Calu3 (cell line): Measurements from ENCODE around the gene SLC23A1. TPM values are rescaled to one million over a fixed set of nuclear protein-coding genes. Genes with fewer than 3 reads are reported as not detected.

Source experiments
- BruUV-seq: library from RNA; stranded (reverse); fragments of 400-500 nt; replicated peaks from 2 replicates; lab custom pipeline; 2021; lab: Mats Ljungman, UMichigan
- CTCF ChIA-PET: fragments of 300-600 bp; sonication (Branson Sonifier 250); formaldehyde crosslinking; loops from one replicate; lab custom pipeline; 2022; ENCODE audit warnings: antibody characterized with exemption; lab: Charles Lee
- DNase-seq: peaks from one replicate; pipeline ENCODE4 v3.0.0; 2022
- H3K27ac Mint-ChIP-seq: one replicate; pipeline ENCODE4 v1.8.0; 2022; ENCODE audit warnings: mixed read lengths; ENCODE audit not compliant: unreplicated experiment
- H3K27me3 Mint-ChIP-seq: one replicate; pipeline ENCODE4 v1.8.0; 2022; ENCODE audit warnings: mixed read lengths; ENCODE audit not compliant: unreplicated experiment
- H3K36me3 Mint-ChIP-seq: one replicate; pipeline ENCODE4 v1.8.0; 2022; ENCODE audit warnings: mild to moderate bottlenecking, moderate library complexity, mixed read lengths; ENCODE audit not compliant: insufficient read depth, unreplicated experiment
- H3K4me1 Mint-ChIP-seq: one replicate; pipeline ENCODE4 v1.8.0; 2022; ENCODE audit warnings: mild to moderate bottlenecking, low read depth, mixed read lengths; ENCODE audit not compliant: unreplicated experiment
- H3K4me3 Mint-ChIP-seq: one replicate; pipeline ENCODE4 v1.8.0; 2022; ENCODE audit warnings: mild to moderate bottlenecking, low read depth, moderate library complexity, mixed read lengths; ENCODE audit not compliant: unreplicated experiment
- H3K9me3 Mint-ChIP-seq: one replicate; pipeline ENCODE4 v1.8.0; 2022; ENCODE audit warnings: low read depth, mixed read lengths; ENCODE audit not compliant: unreplicated experiment
- intact Hi-C: fragments of 100-400 bp; cut with micrococcal nuclease; formaldehyde crosslinking; loops from one replicate; pipeline ENCODE4 v1.10.0; 2022; ENCODE audit not compliant: unreplicated experiment
- total RNA-seq: library from RNA; stranded (reverse); gene quantifications from 2 replicates; pipeline ENCODE4 v1.2.3, GENCODE V29; 2022
- TF ChIP-seq, protein P1 (sequence below): fragments of 200-600 bp; IDR thresholded peaks from one replicate; pipeline ENCODE4 v1.8.0; 2022; ENCODE audit warnings: antibody characterized with exemption; ENCODE audit not compliant: unreplicated experiment

SLC23A1 gene
- total RNA-seq, 1 experiment from 2014 or later = 0.80 TPM

DNA sequence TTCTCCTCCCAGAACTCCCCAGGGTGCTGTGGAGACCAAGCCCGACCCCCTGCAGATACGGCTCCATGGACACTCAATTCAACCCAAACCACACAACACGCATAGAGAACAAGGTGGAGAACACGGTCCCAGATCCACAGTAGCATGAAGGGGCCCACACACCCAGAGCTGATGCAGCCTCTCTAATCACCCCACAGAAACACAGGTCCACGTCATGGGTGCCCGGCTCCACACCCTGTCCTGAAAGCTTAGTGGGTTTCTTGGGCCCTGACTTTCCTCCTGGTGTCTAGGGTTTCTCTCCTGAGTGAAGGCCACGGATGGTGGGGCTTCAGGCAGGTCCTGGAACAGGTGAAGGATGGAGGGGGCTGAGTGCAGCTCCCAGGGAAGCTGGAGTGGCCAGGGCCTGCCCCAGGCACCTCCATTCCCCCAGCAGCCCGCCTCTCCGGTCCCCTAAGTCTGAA lies 1.5 kb upstream of the SLC23A1 start:
- intact Hi-C loops = no loop called here
- CTCF ChIA-PET = no interaction called here
- no peak for DNase-seq
- Mint-ChIP-seq H3K4me3 (peak overlapping the region; percentile 33), H3K27ac (peak overlapping the region; percentile 59), H3K9me3 (no peaks in the 10 kb centered on the region), H3K4me1 (peaks cover 29% of the 10 kb centered on the region), H3K27me3 (no peaks in the 10 kb centered on the region), H3K36me3 (peaks cover 6% of the 10 kb centered on the region)
- TF ChIP-seq, protein P1, sequence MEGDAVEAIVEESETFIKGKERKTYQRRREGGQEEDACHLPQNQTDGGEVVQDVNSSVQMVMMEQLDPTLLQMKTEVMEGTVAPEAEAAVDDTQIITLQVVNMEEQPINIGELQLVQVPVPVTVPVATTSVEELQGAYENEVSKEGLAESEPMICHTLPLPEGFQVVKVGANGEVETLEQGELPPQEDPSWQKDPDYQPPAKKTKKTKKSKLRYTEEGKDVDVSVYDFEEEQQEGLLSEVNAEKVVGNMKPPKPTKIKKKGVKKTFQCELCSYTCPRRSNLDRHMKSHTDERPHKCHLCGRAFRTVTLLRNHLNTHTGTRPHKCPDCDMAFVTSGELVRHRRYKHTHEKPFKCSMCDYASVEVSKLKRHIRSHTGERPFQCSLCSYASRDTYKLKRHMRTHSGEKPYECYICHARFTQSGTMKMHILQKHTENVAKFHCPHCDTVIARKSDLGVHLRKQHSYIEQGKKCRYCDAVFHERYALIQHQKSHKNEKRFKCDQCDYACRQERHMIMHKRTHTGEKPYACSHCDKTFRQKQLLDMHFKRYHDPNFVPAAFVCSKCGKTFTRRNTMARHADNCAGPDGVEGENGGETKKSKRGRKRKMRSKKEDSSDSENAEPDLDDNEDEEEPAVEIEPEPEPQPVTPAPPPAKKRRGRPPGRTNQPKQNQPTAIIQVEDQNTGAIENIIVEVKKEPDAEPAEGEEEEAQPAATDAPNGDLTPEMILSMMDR = no peak
- BruUV-seq = no TSS peak

DNA sequence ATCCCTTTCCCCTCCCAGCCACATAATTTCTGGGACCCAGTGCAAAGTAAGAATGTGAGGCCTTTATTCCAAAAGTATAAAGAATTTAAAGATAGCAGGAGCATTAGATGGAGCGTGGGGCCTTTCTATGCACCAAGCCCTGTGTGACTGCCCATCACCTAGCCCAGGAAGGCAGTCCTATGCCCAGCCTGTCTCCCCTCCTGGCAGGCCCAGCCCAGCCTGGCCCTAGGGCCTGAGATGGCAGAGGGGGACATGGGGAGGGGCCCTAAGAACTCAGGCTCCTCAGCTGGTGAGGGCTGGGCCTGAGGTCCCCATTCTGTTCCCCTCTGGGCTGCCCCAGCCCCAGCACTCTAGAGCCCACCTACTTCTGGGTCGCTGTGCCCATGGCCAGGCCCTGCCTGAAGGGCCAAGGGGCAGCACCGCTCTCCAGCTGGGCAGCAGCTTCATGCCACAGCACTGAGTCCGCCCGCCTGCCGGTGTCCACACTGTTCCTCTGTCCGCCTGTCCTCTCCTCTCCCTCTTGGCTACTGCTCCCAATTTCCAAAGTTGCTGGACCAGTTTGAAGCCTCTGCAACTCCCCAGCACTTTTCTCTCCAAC lies 995 bp upstream of the SLC23A1 start:
- Mint-ChIP-seq H3K27me3 (no peaks in the 10 kb centered on the region), H3K36me3 (peaks cover 6% of the 10 kb centered on the region), H3K9me3 (no peaks in the 10 kb centered on the region), H3K4me3 (peak overlapping the region; percentile 33), H3K4me1 (peaks cover 29% of the 10 kb centered on the region), H3K27ac (peak overlapping the region; percentile 59)
- DNase-seq = no peak
- no TSS peak for BruUV-seq
- CTCF ChIA-PET = no interaction called here
- TF ChIP-seq, protein P1 = no peak
- intact Hi-C loops = no loop called here

DNA sequence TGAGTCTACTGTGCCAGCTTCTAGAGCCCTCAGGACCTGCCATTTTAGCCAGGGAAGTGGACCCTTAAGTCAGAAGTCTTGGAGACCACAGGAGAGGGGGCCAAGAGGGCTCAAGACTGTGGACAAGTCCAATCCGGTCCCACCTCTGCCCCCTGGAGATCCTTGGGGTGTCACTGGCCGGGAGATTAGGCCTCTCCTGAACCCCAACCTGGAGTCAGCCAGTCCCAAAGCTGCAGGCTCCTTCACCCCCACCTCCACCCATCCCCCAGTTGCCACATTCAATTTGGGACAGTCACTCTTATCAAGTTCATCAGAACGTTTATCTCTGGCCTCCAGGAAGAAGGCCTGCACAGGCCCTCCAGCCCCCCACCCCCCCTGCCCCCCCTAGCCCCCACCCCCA lies 290 bp downstream of the SLC23A1 start:
- no peak for DNase-seq
- intact Hi-C loops = no loop called here
- H3K36me3 Mint-ChIP-seq = peaks cover 6% of the 10 kb centered on the region
- H3K27me3 Mint-ChIP-seq = no peaks in the 10 kb centered on the region
- no peaks in the 10 kb centered on the region for H3K9me3 Mint-ChIP-seq
- TF ChIP-seq, protein P1 = no peak
- H3K27ac Mint-ChIP-seq = no peak overlapping the region
- no TSS peak for BruUV-seq
- H3K4me3 Mint-ChIP-seq = no peak overlapping the region
- H3K4me1 Mint-ChIP-seq = peaks cover 29% of the 10 kb centered on the region
- CTCF ChIA-PET = interaction anchor here (0.6 kb wide), 1 partner anchor 8 kb away, joined by 8 read pairs; no protein-coding TSS in a partner anchor

DNA sequence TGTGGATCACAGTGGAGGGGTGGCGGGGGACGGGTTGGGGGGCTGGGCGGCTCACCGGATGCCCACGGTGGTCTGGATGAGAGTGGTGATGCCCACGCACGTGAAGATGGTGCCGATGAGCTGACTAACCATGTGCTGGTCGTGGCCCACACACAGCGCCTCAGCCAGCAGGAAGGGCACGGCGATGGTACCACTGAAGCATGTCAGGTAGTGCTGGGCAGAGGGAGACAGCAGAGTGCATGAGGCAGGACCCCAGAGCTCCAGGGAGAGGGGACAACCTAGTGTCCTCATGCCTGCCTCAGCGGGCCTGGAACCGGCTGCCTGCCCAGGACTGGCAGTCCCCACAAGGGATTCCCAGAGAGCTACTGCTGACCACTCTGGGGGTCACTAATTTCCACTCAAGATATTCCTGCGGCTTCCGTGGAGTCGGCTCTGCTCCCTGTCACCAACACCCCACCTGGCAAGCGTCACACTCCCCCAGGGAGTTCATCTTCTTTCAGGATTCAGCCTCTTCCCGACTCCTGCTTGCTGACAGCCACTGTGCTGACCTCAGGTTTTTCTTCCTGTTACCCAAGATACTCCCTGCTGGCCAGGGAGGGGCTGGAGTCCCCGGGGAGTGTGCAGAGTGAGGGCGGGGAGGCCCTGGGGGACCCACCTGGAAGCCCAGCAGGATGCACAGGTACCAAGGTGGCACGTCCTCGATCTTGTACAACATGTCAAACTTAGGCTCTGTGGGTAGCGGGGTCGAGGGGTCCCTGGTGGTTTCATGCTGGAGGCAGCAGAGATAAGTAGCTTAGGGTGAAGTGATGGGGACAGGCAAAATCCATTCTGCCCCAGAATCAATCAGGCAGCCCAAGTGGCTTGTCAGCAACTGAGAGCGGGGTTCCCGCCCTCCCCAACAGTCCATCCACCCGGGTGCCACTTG lies 998 bp downstream of the SLC23A1 start:
- TF ChIP-seq, protein P1 = no peak
- peaks cover 6% of the 10 kb centered on the region for H3K36me3 Mint-ChIP-seq
- no TSS peak for BruUV-seq

More for the DNA sequence above, 998 bp downstream of the SLC23A1 start:
- Mint-ChIP-seq H3K27ac (peak overlapping the region; percentile 34), H3K27me3 (no peaks in the 10 kb centered on the region), H3K4me1 (peaks cover 29% of the 10 kb centered on the region), H3K9me3 (no peaks in the 10 kb centered on the region), H3K4me3 (no peak overlapping the region)
- no peak for DNase-seq
- CTCF ChIA-PET = no interaction called here
- intact Hi-C loops = no loop called here
